GM23338 (cell line): ENCODE measurements around the gene CACNA1D.

Experiments
- CREB1 ChIP-seq: fragments of 250-450 bp; sonication (Bioruptor Pico); IDR thresholded peaks from 2 replicates; pipeline ENCODE4 v1.5.0; 2020; ENCODE audit warnings: low read depth, mild to moderate bottlenecking, moderate library complexity
- CTCF ChIP-seq, 2 experiments: fragments of 200-600 bp in 1 of 2; sonication (generic) in 1 of 2; conservative IDR thresholded peaks; 2 replicates each; pipeline versions ENCODE4 v1.5.1 to v1.6.1; 2016 to 2017; ENCODE audit warnings: antibody characterized with exemption in 2 of 2, low read depth in 2 of 2, mild to moderate bottlenecking in 2 of 2, moderate library complexity in 1 of 2
- ETS1 ChIP-seq: IDR thresholded peaks from 2 replicates; pipeline ENCODE4 v1.6.1; 2016; ENCODE audit warnings: antibody characterized with exemption
- EZH2 ChIP-seq: fragments of 200-600 bp; sonication (generic); IDR thresholded peaks from one replicate; pipeline ENCODE4 v1.8.0; 2017; ENCODE audit warnings: antibody characterized with exemption, mild to moderate bottlenecking, low read depth; ENCODE audit not compliant: unreplicated experiment
- EZH2phosphoT487 ChIP-seq: fragments of 200-600 bp; sonication (generic); IDR thresholded peaks from one replicate; pipeline ENCODE4 v1.8.1; 2018; ENCODE audit warnings: antibody characterized with exemption; ENCODE audit not compliant: unreplicated experiment
- JUNB ChIP-seq: IDR thresholded peaks from one replicate; pipeline ENCODE4 v1.6.1; 2016; ENCODE audit warnings: antibody characterized with exemption; ENCODE audit not compliant: unreplicated experiment
- NANOG ChIP-seq: IDR thresholded peaks from 2 replicates; pipeline ENCODE4 v1.6.1; 2016; ENCODE audit warnings: antibody characterized with exemption, borderline replicate concordance
- POLR2AphosphoS5 ChIP-seq: IDR thresholded peaks from 2 replicates; pipeline ENCODE4 v1.6.1; 2016; ENCODE audit warnings: antibody characterized with exemption, low read depth
- REST ChIP-seq: IDR thresholded peaks from one replicate; pipeline ENCODE4 v1.6.1; 2018; ENCODE audit warnings: antibody characterized with exemption; ENCODE audit not compliant: unreplicated experiment
- STAT1 ChIP-seq: IDR thresholded peaks from one replicate; pipeline ENCODE4 v1.6.1; 2016; ENCODE audit warnings: antibody characterized with exemption; ENCODE audit not compliant: unreplicated experiment
- ZNF331 ChIP-seq: fragments of 250-450 bp; sonication (Bioruptor Pico); IDR thresholded peaks from 2 replicates; pipeline ENCODE4 v1.5.0; 2020; ENCODE audit warnings: low read depth, mild to moderate bottlenecking, moderate library complexity
- ZNF462 ChIP-seq: fragments of 250-450 bp; sonication (Bioruptor Pico); IDR thresholded peaks from 2 replicates; pipeline ENCODE4 v1.5.0; 2020; ENCODE audit warnings: mild to moderate bottlenecking, moderate library complexity

- TF ChIP-seq CTCF (conservative IDR thresholded peaks at IDR 0.05; ENCODE audit: low read depth in 2 of 2) (no peak), POLR2AphosphoS5 (no peak), REST (no peak), JUNB (no peak), EZH2phosphoT487 (no peak), CREB1 (CRISPR knock-in tag) (no peak), NANOG (no peak), EZH2 (no peak), ZNF462 (no peak), STAT1 (no peak), ETS1 (no peak), ZNF331 (CRISPR knock-in tag) (no peak)
These were observed 305.9 kb downstream of the CACNA1D start for GRCh38 chr3:53800041-53800906.
